ENCODE measurements around the gene TTBK2.

- no peak for TF ChIP-seq POLR2A (IDR thresholded peaks at IDR 0.05; ENCODE audit: low read depth, low read length)
- TF ChIP-seq POLR2AphosphoS5 (IDR thresholded peaks at IDR 0.05; ENCODE audit: low read depth, low read length), result no peak
- TF ChIP-seq TAF1 (IDR thresholded peaks at IDR 0.05; ENCODE audit: low read depth, low read length), result no peak
- TF ChIP-seq PAX5 (IDR thresholded peaks at IDR 0.05; ENCODE audit: insufficient read depth, low read length, severe bottlenecking), result no peak
- no peak for TF ChIP-seq POU2F2 (IDR thresholded peaks at IDR 0.05; ENCODE audit: low read depth, low read length)
- no peak for TF ChIP-seq SPI1 (IDR thresholded peaks at IDR 0.05; ENCODE audit: low read depth, low read length)
These were observed 123.4 kb downstream of the TTBK2 start for GRCh38 chr15:42796955-42797782.

All from GM12891 (cell line).